ENCODE measurements around the gene C1orf159.
"Not testable (repeated sequence)": the region's sequence is repeated elsewhere in the genome, so short reads cannot be mapped to it uniquely, and the experiment has no call there.

The C1orf159 gene

DNA sequence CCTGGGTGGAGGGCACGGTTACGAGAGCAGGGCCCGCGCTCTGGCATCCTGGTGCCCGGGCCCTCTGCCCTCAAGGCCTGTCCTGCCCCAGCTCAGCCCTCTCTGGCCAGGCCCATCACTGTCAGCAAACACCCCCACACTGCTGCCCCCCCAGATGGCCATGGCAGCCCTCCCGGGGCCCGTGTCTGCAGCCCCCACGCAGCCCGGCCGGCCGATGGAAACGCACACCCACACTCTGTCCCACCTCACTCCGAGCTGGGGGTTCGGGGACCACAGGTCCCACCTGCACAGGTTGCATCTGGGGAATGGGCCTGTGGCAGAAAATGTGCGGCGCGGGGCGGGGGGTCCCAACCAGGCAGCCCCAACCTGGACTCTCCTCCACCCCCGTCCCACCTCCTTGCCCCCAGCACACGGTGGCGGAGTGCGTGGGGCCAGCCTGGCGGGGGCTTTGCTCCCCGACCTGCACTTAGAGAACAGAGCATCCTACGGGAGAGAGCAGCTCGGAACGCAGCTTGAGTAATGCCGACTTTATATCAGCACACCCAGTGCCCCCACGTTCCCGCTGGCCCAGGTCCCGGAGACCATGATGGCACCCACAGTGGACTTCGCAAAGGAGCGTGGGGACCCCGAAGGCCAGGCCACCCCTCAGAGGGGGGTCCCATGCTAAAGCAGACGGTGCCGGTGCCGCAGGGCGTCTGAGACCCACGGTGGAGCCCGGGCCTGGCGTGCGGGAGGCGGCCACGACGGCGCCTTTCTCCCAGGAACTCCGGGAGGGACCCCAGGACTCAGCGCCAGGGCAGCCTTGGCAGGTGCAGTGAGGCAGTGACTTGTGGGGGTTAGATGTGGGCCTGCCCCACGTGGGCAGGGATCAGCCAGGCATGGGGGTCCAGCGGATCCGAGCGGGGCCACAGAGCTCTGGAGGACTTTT lies 34.3 kb downstream of the C1orf159 start:
- no peak for DNase-seq (ENCODE audit: low read depth in 2 of 2)

DNA sequence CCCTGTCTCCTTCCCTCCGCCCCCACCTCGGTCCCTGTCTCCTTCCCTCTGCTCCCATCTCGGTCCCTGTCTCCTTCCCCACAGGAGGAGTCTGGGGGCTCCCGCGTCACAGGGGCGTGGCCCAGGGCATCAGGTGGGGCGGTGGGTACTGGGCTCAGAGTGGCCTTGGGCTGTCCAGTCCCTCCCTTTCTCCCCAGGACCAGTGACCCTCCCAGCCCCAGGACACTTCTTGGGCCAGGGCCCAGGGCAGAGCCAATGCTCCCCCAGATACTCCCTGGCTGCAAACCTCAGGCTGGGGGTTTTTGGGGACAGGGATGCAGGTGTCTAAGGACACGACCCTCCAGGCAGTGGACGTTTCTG lies 35.0 kb downstream of the C1orf159 start:
- DNase-seq (ENCODE audit: low read depth in 2 of 2): no peak

DNA sequence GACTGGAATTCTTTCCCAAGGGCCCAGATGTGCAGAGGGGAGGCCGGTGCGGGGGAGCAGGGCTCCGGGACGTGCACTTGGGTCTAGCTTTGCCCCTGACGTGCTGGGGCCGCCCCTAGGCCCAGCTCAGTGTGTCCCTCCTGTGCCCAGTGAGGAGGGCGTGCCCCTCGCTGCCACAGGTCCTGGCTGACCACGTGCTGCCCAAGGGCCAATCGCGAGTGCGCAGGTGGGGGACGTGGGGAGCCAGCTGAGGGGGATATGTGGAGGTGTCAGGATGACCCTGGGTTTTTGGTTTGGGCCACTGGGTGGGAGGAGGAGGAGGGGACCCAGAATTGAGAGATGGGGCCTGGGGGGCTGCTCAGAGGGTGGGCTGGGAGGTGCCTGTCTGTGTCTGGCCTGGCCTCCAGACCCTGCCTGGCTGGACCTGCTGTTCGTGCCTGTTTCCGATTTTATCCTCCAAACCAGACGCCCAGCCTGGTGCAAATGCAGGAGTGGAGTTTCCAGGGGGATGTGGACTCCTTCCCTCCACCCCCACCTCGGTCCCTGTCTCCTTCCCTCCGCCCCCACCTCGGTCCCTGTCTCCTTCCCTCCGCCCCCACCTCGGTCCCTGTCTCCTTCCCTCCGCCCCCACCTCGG lies 35.6 kb downstream of the C1orf159 start:
- no peak for DNase-seq (ENCODE audit: low read depth in 2 of 2)

GRCh38 chr1:1079408-1080121 lies 36.3 kb downstream of the C1orf159 start:
- DNase-seq (ENCODE audit: low read depth in 2 of 2): no peak

- not testable (repeated sequence) for DNase-seq (ENCODE audit: low read depth in 2 of 2)
Observed at GRCh38 chr1:1077396-1077795, 38.5 kb downstream of the C1orf159 start.

DNA sequence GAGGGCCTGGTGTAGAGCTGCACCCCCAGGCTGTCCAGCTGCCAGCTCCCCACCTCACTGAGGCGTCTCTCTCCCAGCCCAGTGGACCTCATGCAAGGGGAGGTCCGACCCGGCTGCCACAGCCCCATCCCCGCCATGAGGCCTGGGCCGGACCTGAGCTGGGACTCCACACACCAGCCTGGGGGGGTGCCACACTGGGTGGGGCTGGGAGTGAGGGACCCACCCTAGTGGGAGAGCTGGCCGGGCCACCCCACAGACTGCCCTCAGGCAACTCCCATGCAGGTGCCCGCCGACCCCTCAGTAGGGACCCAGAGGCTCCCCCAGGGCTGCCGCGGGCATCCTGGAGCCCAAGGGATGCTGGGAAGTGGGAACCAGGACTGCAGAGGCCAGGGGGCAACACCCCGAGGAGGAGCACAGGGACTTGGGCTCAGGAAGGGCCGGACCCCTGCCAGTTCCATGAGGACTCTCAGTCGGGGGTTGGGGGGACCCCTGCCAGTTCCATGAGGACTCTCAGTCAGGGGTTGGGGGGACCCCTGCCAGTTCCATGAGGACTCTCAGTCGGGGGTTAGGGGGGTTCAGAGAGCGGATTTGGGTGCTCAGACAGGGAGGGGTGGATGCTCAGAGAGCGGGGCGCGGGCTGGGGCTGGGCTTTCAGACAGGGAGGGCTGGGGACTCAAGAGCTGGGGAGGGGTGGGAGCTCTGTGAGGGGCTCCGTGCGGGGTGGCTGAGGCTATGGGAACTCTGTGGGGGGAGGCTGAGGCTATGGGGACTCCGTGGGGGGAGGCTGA lies 40.5 kb downstream of the C1orf159 start:
- no peak for DNase-seq (ENCODE audit: low read depth in 2 of 2)

DNA sequence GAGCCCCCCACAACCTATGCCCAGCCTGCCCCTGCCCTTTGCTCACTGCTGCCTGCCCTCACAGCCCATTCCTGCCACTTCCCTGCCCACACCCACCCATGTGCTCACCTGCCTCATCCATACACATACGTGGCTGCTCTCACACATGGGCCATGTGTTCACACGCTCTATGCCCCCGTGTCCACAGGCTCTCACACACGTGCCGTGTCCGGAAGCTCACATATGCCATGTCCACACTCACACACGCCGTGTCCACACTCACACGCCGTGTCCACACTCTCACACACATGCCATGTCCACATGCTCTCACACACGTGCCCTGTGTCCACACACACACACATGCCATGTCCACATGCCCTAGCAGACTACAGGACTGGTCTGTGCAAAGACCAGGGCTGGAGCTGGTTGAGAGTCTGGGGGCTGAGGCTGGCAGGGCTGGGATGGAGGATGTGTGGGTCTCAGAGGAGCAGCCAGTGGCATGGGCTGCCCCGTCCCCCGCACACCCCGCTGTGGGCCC lies 41.2 kb downstream of the C1orf159 start:
- no peak for DNase-seq (ENCODE audit: low read depth in 2 of 2)

DNA sequence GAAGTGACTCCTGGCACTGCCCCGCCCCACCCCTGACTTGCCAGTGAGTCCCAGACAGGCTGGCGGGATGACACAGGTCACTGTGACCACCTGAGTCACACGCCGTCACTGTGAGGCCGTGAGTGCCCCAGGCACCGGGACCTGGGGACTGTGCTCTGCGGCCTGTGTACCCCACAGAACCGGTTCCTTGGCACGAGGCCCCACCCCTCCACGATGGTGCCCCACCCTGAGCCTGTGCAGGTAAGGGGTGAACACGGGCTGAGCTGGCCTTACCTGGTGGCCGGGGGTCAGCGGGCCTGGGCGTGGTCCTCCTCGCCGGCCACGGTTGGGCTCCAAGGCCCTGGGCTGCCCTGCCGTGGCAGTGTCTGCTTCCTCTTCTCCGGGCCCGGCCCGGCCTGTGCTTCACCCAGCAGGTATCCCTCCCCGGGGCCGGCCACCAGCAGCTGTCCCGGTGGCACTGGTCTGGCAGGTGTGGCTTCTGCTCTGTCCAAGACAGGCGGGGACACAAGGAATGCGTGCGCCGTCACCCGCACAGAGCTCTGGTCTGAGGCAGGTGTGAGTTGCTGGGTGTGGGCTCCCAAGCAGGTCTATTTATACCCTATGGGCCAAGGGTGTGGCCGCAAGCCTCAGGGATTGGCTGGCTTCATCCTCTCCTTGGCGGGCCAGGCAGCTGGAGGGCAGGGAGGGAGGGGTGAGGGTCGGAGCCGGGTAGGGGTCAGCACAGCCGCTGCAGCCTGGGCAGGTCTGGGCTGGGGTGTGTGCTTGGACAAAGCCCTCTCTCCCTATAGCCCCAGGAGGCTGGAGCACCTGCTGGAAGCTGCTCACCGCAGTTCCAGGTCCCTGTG lies 41.9 kb downstream of the C1orf159 start, which contains the start of gene RNF223:
RNF223 (minus strand) TSS at position 564 of the 845 bp plus-strand sequence. CDS start 1,740 bp downstream, outside the sequence.
- DNase-seq (ENCODE audit: low read depth in 2 of 2): no peak

- DNase-seq (ENCODE audit: low read depth in 2 of 2): no peak
Observed at GRCh38 chr1:1072849-1073742, 42.8 kb downstream of the C1orf159 start.

- DNase-seq (ENCODE audit: low read depth in 2 of 2): no peak
Observed at GRCh38 chr1:1072299-1072848, 43.5 kb downstream of the C1orf159 start.

GRCh38 chr1:1071486-1072298 lies 44.2 kb downstream of the C1orf159 start:
- DNase-seq (ENCODE audit: low read depth in 2 of 2): no peak

GRCh38 chr1:1069711-1070676 lies 45.9 kb downstream of the C1orf159 start:
- DNase-seq (ENCODE audit: low read depth in 2 of 2): no peak

- DNase-seq (ENCODE audit: low read depth in 2 of 2): peak; percentile 78 to 93
Observed at GRCh38 chr1:1069056-1069710, 46.7 kb downstream of the C1orf159 start.

DNA sequence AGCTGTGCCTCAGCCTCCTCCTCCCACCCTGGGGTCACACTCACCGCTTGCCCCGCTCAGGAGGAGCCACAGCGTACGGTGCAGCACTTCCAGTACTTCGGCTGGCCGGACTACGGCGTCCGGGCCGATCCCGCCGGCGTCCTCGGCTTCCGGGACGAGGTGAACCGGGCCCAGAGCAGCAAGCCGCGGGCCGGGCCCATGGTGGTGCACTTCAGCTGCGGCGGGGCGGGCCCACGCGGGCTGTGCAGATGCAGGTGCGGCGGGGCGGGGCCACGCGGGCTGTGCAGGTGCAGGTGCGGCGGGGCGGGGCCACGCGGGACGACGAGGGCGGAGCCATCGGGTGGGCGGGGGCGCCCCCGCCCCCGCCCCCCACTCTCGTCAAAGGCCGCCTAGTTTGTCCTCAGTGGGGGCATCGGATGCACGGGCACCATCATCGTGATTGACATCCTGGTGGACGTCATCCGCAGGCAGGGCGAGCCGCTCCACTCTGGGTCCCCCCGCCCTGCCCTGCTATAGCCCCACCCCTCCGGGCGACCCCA lies 47.3 kb downstream of the C1orf159 start:
- no peak for DNase-seq (ENCODE audit: low read depth in 2 of 2)

GRCh38 chr1:1067860-1068516 lies 47.9 kb downstream of the C1orf159 start:
- DNase-seq (ENCODE audit: low read depth in 2 of 2): no peak
